IPS-NIHi7 (cell line): ENCODE results near the gene KCNB1.
A peak's percentile ranks its signal among the peaks of the same experiment; 100 is the strongest.
"Not testable (repeated sequence)": the region's sequence is repeated elsewhere in the genome, so short reads cannot be mapped to it uniquely, and the experiment has no call there.

Experiments
- DNase-seq: peaks from one replicate; pipeline ENCODE4 v3.0.0; 2012; ENCODE audit warnings: mixed read lengths; ENCODE audit errors: extremely low spot score

The KCNB1 gene

GRCh38 chr20:49319208-49319809 is 163.2 kb downstream of the KCNB1 start:
- no peak for DNase-seq

GRCh38 chr20:49318430-49319207 is 163.8 kb downstream of the KCNB1 start:
- peak; percentile 45 for DNase-seq

- DNase-seq: no peak
Observed at GRCh38 chr20:49318091-49318429, 164.4 kb downstream of the KCNB1 start.

GRCh38 chr20:49316704-49317103 is 165.8 kb downstream of the KCNB1 start:
- DNase-seq: no peak

GRCh38 chr20:49315580-49315979 is 166.9 kb downstream of the KCNB1 start:
- DNase-seq: no peak

GRCh38 chr20:49314052-49314451 is 168.4 kb downstream of the KCNB1 start:
- DNase-seq: not testable (repeated sequence)
